T-helper 1 cell treated with Interleukin-12 subunit alpha and Interleukin-12 subunit beta and Interleukin-4 antibody, amounts not matched to agents 30 μg/mL and 1 μg/mL, for 36 hours (primary cell): Measurements from ENCODE around the gene CD99.
A peak's percentile ranks its signal among the peaks of the same experiment; 100 is the strongest.
"Not testable (repeated sequence)": the region's sequence is repeated elsewhere in the genome, so short reads cannot be mapped to it uniquely, and the experiment has no call there.

Source experiments
- H3K27ac Mint-ChIP-seq: one replicate; pipeline ENCODE4 v1.8.0; 2021; ENCODE audit warnings: mild to moderate bottlenecking, mixed read lengths
- H3K27me3 Mint-ChIP-seq: one replicate; pipeline ENCODE4 v1.8.0; 2021; ENCODE audit warnings: low read depth, mixed read lengths
- H3K36me3 Mint-ChIP-seq: one replicate; pipeline ENCODE4 v1.8.0; 2021; ENCODE audit warnings: low read depth, mixed read lengths
- H3K4me1 Mint-ChIP-seq: one replicate; pipeline ENCODE4 v1.8.0; 2021; ENCODE audit warnings: low read depth, mixed read lengths
- H3K4me3 Mint-ChIP-seq: one replicate; pipeline ENCODE4 v1.8.0; 2021; ENCODE audit warnings: mild to moderate bottlenecking, moderate library complexity, mixed read lengths
- H3K9me3 Mint-ChIP-seq: one replicate; pipeline ENCODE4 v1.8.0; 2021; ENCODE audit warnings: mixed read lengths

Gene CD99

GRCh38 chrX:2751291-2751690 lies 60.2 kb downstream of the CD99 start:
- Mint-ChIP-seq H3K27ac (no peak overlapping the region), H3K4me1 (no peaks in the 10 kb centered on the region), H3K4me3 (no peak overlapping the region), H3K36me3 (no peaks in the 10 kb centered on the region), H3K9me3 (no peaks in the 10 kb centered on the region), H3K27me3 (no peaks in the 10 kb centered on the region)

DNA sequence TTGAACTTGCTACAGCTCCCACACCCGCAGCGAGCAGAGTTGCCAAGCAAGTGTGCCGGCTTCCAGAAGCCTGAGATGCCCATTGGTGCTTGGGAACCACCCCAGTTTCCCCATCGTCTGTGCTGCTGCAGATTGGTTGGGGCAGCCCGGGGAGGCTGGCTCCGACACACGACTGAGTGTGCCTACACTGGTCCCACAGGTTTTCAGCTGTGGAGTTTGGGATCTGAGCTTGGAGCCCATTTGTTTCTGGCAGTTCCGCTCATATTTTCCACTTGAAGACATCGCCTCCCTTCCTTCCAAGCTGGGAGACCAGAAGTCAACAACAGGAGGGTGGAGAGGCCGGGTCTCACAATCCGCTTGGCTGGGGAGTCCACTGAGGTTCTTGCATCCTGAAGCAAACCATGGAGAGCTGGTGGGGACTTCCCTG lies 60.8 kb downstream of the CD99 start, which contains the start of gene XG:
Gene XG (plus strand): TSS at position 167 of the 427 bp plus-strand sequence. CDS start 235 bp downstream, at position 402.
- not testable (repeated sequence) for H3K4me1 Mint-ChIP-seq, H3K27me3 Mint-ChIP-seq, H3K27ac Mint-ChIP-seq, H3K36me3 Mint-ChIP-seq, H3K9me3 Mint-ChIP-seq, H3K4me3 Mint-ChIP-seq

- H3K27ac Mint-ChIP-seq, H3K4me3 Mint-ChIP-seq, H3K27me3 Mint-ChIP-seq, H3K4me1 Mint-ChIP-seq, H3K9me3 Mint-ChIP-seq, H3K36me3 Mint-ChIP-seq: not testable (repeated sequence)
Measured at GRCh38 chrX:2752441-2752840, 61.3 kb downstream of the CD99 start.

DNA sequence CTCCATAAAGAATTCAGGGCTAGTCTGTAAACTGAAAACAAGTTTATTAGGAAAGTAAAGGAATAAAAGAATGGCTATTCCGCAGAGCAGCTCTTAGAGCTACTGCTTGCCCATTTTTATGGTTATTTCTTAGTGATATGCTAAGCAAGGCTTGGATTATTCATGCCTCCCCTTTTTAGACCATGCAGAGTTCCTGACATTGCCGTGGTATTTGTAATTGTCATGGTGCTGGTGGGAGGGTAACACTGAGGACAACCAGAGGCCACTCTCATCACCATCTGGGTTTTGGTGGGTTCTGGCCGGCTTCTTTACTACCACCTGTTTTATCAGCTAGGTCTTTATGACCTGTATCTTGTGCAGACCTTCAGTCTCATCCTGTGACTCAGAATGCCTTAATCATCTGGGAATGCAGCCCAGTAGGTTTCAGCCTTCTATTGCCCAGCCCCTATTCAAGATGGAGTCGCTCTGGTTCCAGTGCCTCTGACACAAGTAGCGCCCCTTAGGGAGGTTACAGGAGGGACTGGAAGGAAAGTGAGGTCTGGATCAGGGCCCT lies 64.1 kb downstream of the CD99 start:
- not testable (repeated sequence) for H3K27me3 Mint-ChIP-seq, H3K4me1 Mint-ChIP-seq, H3K36me3 Mint-ChIP-seq, H3K4me3 Mint-ChIP-seq, H3K9me3 Mint-ChIP-seq, H3K27ac Mint-ChIP-seq

DNA sequence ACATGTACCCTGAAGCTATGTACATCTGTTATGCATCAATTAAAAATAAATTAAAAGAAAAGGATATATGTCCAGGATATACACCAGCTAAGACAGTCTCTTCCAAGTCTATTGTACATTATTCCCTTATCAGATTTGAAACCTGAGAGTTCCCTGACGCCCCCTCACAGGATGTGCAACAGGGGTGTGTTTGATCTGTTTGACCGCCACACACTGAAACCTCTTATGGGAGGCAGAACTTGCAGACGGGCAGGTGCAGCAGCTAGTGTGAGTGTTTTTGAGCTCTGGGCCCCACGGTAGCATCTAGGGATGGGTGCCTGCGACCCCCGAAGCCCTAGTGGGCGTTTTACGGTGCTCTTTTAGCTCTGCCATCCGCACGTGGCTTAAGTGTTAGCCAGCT lies 65.5 kb downstream of the CD99 start:
- Mint-ChIP-seq H3K4me3 (no peak overlapping the region), H3K36me3 (no peaks in the 10 kb centered on the region), H3K4me1 (no peaks in the 10 kb centered on the region), H3K27ac (no peak overlapping the region), H3K27me3 (peaks cover 5% of the 10 kb centered on the region), H3K9me3 (no peaks in the 10 kb centered on the region)

- Mint-ChIP-seq H3K9me3 (no peaks in the 10 kb centered on the region), H3K36me3 (no peaks in the 10 kb centered on the region), H3K4me1 (no peaks in the 10 kb centered on the region), H3K27ac (no peak overlapping the region), H3K4me3 (no peak overlapping the region), H3K27me3 (peaks cover 5% of the 10 kb centered on the region)
Measured at GRCh38 chrX:2761246-2761645, 70.2 kb downstream of the CD99 start.

GRCh38 chrX:2762671-2763070 lies 71.6 kb downstream of the CD99 start:
- H3K36me3 Mint-ChIP-seq, H3K27ac Mint-ChIP-seq, H3K4me3 Mint-ChIP-seq, H3K9me3 Mint-ChIP-seq, H3K27me3 Mint-ChIP-seq, H3K4me1 Mint-ChIP-seq: not testable (repeated sequence)

- H3K36me3 Mint-ChIP-seq, H3K27me3 Mint-ChIP-seq, H3K4me1 Mint-ChIP-seq, H3K4me3 Mint-ChIP-seq, H3K27ac Mint-ChIP-seq, H3K9me3 Mint-ChIP-seq: not testable (repeated sequence)
Measured at GRCh38 chrX:2764766-2765548, 73.9 kb downstream of the CD99 start.

DNA sequence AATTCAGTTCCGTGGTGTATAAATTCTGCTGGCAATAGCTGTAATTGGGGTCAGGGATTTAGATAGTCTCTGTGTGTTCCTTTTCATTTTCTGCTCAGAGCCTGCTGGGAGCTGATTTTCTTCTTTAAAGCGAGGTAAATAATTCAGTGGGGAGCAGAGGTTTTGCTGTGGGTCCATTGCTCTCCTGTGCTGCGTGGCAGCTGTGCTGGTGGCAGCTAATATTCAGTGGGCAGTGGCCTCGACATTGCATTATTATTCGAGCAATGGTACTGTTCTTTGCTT lies 74.4 kb downstream of the CD99 start:
- no peaks in the 10 kb centered on the region for H3K27me3 Mint-ChIP-seq
- H3K9me3 Mint-ChIP-seq = no peaks in the 10 kb centered on the region
- no peaks in the 10 kb centered on the region for H3K4me1 Mint-ChIP-seq
- no peak overlapping the region for H3K27ac Mint-ChIP-seq
- no peaks in the 10 kb centered on the region for H3K36me3 Mint-ChIP-seq
- H3K4me3 Mint-ChIP-seq = no peak overlapping the region

DNA sequence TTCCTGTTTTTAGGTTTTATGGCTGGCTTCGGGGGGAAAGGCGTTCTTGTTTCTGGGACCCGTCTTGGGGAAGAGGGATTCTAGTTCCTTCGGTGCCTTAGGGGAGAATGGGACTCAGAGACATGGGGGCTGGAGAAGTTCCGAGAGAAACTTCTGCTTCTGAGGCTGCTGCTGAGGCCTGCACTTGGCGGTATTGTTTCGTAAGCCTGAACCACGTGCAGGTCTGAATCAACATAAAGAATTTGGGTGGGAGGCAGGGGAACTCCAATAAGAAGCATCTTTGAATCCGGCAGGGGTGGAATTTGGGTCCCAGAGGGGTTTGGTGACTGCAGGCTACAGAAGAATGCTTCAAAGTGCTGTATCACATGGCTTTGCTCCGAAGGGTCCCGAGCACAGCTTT lies 75.8 kb downstream of the CD99 start:
- no peak overlapping the region for H3K4me3 Mint-ChIP-seq
- H3K27me3 Mint-ChIP-seq = no peaks in the 10 kb centered on the region
- H3K36me3 Mint-ChIP-seq = no peaks in the 10 kb centered on the region
- no peaks in the 10 kb centered on the region for H3K4me1 Mint-ChIP-seq
- H3K9me3 Mint-ChIP-seq = peaks cover 4% of the 10 kb centered on the region
- H3K27ac Mint-ChIP-seq = no peak overlapping the region

GRCh38 chrX:2767631-2768455 lies 76.7 kb downstream of the CD99 start:
- no peak overlapping the region for H3K4me3 Mint-ChIP-seq
- peaks cover 4% of the 10 kb centered on the region for H3K9me3 Mint-ChIP-seq
- no peaks in the 10 kb centered on the region for H3K27me3 Mint-ChIP-seq
- no peaks in the 10 kb centered on the region for H3K4me1 Mint-ChIP-seq
- no peaks in the 10 kb centered on the region for H3K36me3 Mint-ChIP-seq
- no peak overlapping the region for H3K27ac Mint-ChIP-seq

GRCh38 chrX:2769615-2770014 lies 78.5 kb downstream of the CD99 start:
- Mint-ChIP-seq H3K27me3 (peaks cover 6% of the 10 kb centered on the region), H3K27ac (no peak overlapping the region), H3K36me3 (no peaks in the 10 kb centered on the region), H3K4me1 (no peaks in the 10 kb centered on the region), H3K9me3 (peaks cover 10% of the 10 kb centered on the region), H3K4me3 (no peak overlapping the region)

GRCh38 chrX:2773166-2774055 lies 82.3 kb downstream of the CD99 start:
- not testable (repeated sequence) for H3K27ac Mint-ChIP-seq, H3K36me3 Mint-ChIP-seq, H3K27me3 Mint-ChIP-seq, H3K4me3 Mint-ChIP-seq, H3K4me1 Mint-ChIP-seq
- H3K9me3 Mint-ChIP-seq = peaks cover 12% of the 10 kb centered on the region

DNA sequence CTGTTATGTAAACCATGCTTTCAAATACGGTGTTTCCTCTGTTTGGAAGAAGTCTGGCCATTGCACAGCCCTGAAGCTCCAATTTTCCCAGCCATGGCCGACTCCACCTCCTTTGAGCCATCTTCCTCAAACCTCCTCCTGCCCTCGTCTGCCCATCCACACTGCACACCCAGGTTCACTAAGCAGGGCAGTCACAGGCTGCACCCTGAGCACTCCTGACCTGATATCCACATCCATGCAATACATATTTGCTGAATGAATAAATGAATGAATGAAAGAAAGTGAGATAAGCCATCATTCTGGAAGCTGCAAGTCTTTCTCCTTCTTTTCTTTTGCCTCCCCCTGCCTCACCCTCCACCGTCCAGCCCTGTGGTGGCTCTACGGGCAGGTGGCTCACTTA lies 83.0 kb downstream of the CD99 start:
- Mint-ChIP-seq H3K27me3 (peaks cover 6% of the 10 kb centered on the region), H3K4me1 (no peaks in the 10 kb centered on the region), H3K36me3 (no peaks in the 10 kb centered on the region), H3K27ac (no peak overlapping the region), H3K9me3 (peaks cover 12% of the 10 kb centered on the region), H3K4me3 (peak overlapping the region; percentile 34)
